GM19043 (cell line): ENCODE measurements around the gene CYB5R3.
"Not testable (repeated sequence)": the region's sequence is repeated elsewhere in the genome, so short reads cannot be mapped to it uniquely, and the experiment has no call there.

ENCODE experiments used
- ATAC-seq: cut with Tn5 transposase; IDR thresholded peaks from one replicate; pipeline ENCODE4 v1.9.1; 2021; ENCODE audit warnings: low read depth; ENCODE audit not compliant: unreplicated experiment

CYB5R3 gene

GRCh38 chr22:42577141-42577540, 72.1 kb downstream of the CYB5R3 start:
- not testable (repeated sequence) for ATAC-seq

- not testable (repeated sequence) for ATAC-seq
These were observed 73.1 kb downstream of the CYB5R3 start for GRCh38 chr22:42575996-42576574.

GRCh38 chr22:42574468-42574867, 74.7 kb downstream of the CYB5R3 start:
- ATAC-seq = not testable (repeated sequence)

- ATAC-seq = not testable (repeated sequence)
These were observed 75.1 kb downstream of the CYB5R3 start for GRCh38 chr22:42574046-42574445.

GRCh38 chr22:42571068-42571467, 78.1 kb downstream of the CYB5R3 start:
- not testable (repeated sequence) for ATAC-seq

GRCh38 chr22:42570580-42570979, 78.6 kb downstream of the CYB5R3 start:
- ATAC-seq = not testable (repeated sequence)

GRCh38 chr22:42567950-42568349, 81.2 kb downstream of the CYB5R3 start:
- not testable (repeated sequence) for ATAC-seq
